ENCODE measurements around the gene PREPL.

- TF ChIP-seq RUNX1 (IDR thresholded peaks at IDR 0.05; ENCODE audit: low read depth) (no peak), BCLAF1 (IDR thresholded peaks at IDR 0.05; ENCODE audit: borderline replicate concordance in 1 of 2, control insufficient read depth in 1 of 2, low read depth in 2 of 2, low read length in 1 of 2) (no peak), ZNF408 (CRISPR knock-in tag; IDR thresholded peaks at IDR 0.05; ENCODE audit: low read depth) (no peak), ETV1 (tag; conservative IDR thresholded peaks at IDR 0.05; ENCODE audit: low read depth) (no peak), KLF16 (IDR thresholded peaks at IDR 0.05) (no peak), POLR2A (conservative IDR thresholded peaks at IDR 0.05) (no peak), KDM4B (IDR thresholded peaks at IDR 0.05; ENCODE audit: borderline replicate concordance in 2 of 2, low read depth in 1 of 2) (no peak), MGA (IDR thresholded peaks at IDR 0.05) (no peak)
Measured at GRCh38 chr2:44305882-44306281, 55.4 kb downstream of the PREPL start.

Data from K562 (cell line).